H54 (cell line): ENCODE measurements around the gene EN2.
A peak's percentile ranks its signal among the peaks of the same experiment; 100 is the strongest.

Experiments used
- DNase-seq: peaks from one replicate; pipeline ENCODE4 v3.0.0; 2011; ENCODE audit warnings: low spot score, mixed read lengths; ENCODE audit not compliant: insufficient read length
- FAIRE-seq: peaks from 3 replicates; lab custom pipeline; 2011; peaks lifted over from hg19 to GRCh38; lab: Jason Lieb, UNC
- POLR2A ChIP-seq: IDR thresholded peaks from 2 replicates; pipeline ENCODE4 v1.6.1; 2011; ENCODE audit warnings: low read depth, mild to moderate bottlenecking, low read length

EN2 gene

GRCh38 chr7:155450970-155451801 is 6.7 kb upstream of the EN2 start:
- DNase-seq, result no peak
- no peak for TF ChIP-seq POLR2A
- FAIRE-seq, result no peak

DNA sequence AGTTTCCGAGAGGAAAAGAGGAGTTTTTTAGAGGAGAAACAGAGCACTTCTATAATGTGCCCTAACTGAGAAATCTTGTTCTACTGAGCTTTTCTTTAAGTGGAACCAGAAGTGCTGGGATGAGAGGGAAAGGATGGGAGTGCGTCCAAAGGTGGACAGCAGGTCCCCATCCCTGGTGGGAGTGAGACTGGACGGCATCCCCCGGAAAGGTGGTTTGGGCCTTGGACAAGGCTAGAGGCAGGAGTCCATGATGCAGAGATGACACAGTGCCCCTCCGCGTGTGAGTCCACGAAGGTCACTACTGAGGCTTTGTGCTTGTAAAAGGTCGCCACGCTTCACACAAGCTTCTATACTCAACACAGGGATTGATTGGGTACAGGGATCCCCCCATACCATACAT is 6.1 kb upstream of the EN2 start:
- FAIRE-seq (no peak), DNase-seq (no peak)
- TF ChIP-seq POLR2A, result no peak

DNA sequence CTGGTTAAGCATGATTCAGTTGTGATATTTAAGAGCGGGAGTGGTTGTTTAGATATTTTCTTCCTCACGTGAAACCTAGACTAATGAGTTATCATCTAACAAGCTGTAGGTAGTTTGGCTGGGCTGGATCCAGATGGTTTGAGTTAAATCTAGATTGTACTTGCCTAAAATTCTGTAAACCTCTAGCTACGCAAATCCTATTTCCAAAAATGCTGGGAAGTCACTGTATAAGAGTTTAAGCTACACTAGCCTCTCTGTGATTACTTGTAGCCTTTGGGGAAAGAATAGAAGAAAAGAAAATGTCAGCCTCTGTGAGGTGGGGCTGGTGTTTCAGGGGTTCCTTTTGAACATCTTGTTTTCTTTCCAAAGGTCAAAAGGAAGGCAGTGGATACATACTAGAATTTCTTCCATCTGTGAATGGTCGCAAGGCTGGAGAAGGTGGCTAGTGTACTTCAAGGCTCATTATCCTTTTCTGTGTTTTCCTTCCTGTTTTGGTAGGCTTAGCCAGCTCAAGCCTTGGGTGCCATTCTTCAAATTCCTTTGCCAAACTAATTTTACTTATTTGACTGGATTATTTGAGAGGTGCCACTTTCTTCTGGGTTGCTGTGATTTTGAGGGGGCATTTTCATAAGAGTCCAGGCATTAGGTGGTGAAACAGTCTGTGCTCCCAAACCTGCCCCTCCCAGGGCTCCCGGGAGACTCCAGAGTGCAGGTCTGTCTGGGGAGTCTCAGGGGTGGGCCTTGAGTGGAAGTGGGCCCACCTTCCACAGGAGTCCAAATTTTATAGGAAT is 5.2 kb upstream of the EN2 start:
- DNase-seq, result no peak
- no peak for FAIRE-seq
- TF ChIP-seq POLR2A, result no peak

- no peak for TF ChIP-seq POLR2A
- FAIRE-seq (no peak), DNase-seq (no peak)
Measured at GRCh38 chr7:155453296-155454182, 4.4 kb upstream of the EN2 start.

DNA sequence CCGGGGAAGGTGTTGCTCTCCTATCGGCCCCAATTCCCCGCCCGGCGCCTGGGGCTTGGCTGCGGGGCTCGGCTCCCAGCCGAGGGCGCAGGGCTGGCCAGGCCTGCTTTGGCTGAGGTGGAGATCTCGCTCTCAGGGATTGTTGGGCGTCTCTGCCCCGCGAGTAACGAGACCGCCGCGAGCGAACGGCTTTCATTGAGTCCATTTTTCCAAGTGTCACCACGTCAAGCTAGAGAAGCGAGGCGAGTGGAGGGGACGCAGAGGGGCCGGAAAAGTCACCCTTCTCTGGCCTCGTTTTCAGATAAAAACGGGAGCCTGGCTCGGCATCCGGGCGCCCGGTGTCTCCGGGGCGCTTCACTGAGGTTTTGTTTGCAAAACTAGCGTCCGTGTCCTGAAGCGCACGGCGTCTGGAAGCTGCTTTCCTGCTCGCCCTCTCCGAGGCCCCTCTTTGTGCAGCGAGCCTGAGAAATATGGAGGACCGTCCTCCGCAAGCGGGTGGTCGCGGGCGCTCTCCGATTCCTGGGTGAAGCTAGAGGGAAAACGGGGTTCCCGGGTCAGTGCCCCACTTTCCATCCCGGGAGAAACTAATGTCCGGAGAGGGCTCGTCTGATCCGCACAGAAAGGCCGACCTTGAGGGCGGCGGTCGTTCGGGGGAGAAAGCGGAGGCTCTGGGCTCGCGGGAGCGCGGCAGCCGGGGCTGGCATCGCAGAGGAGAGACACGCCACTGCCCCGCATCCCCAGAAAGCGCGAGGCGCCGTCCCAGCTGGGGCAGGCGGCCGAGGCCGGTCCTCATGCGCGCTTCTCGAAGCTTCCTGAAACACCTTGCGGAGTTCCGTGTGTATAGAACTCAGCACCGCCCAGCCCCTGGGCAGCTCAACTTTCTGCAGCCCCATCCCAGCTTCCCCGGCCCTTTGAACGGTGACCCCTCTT is 3.5 kb upstream of the EN2 start:
- TF ChIP-seq POLR2A, result no peak
- no peak for FAIRE-seq
- DNase-seq, result no peak

GRCh38 chr7:155455132-155455693 is 2.7 kb upstream of the EN2 start:
- TF ChIP-seq POLR2A, result no peak
- DNase-seq (no peak), FAIRE-seq (no peak)

- DNase-seq, result no peak
- no peak for TF ChIP-seq POLR2A
- no peak for FAIRE-seq
Measured at GRCh38 chr7:155455776-155456737, 1.9 kb upstream of the EN2 start.

GRCh38 chr7:155456738-155457543 is 988 bp upstream of the EN2 start:
- no peak for TF ChIP-seq POLR2A
- FAIRE-seq, result no peak
- DNase-seq, result peak; percentile 75

DNA sequence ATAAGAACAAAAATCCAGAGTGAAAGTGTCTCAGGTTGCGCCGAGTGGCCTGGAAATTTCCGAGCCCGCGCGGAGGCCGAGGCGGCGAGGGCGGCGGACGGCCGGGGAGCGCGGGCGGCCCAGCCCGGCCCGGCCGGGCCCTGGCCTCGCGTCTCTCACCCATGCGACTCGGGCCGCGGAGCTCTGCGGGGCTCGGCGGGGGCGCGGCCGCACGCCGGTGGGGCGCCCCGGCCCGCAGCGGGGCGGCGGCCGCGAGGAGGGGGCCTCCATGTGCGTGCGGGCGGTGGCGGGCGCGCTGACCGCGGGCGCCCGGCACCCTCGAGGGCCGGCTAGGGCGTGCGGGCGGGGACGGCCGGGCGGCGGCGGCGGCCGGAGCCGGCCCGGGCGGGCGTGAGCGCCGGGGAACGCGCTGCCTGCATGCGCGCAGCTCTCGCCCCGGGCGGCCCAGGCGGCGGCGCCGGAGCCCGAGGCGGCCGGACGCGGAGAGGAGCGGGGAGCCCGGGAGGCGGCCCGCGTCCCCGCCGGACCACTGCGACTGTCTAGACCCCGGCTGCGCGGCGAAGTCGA is 302 bp upstream of the EN2 start:
- TF ChIP-seq POLR2A, result no peak
- FAIRE-seq (no peak), DNase-seq (no peak)
